Mammary epithelial cell (primary cell): ENCODE measurements around the gene NXN.

Experiments used
- CTCF ChIP-seq, 2 donors: IDR thresholded peaks in 1 of 2; conservative IDR thresholded peaks in 1 of 2; 2 replicates each; pipeline ENCODE4 v1.5.1; 2011 to 2012; ENCODE audit warnings: inconsistent platforms in 2 of 2, low read length in 2 of 2, mild to moderate bottlenecking in 2 of 2, control low read depth in 1 of 2, low read depth in 1 of 2; ENCODE audit not compliant: insufficient read depth in 1 of 2; ENCODE audit errors: extremely low read depth in 1 of 2
- EZH2 ChIP-seq: IDR thresholded peaks from 2 replicates; pipeline ENCODE4 v1.6.1; 2012; ENCODE audit warnings: low read length, inconsistent platforms, borderline replicate concordance

DNA sequence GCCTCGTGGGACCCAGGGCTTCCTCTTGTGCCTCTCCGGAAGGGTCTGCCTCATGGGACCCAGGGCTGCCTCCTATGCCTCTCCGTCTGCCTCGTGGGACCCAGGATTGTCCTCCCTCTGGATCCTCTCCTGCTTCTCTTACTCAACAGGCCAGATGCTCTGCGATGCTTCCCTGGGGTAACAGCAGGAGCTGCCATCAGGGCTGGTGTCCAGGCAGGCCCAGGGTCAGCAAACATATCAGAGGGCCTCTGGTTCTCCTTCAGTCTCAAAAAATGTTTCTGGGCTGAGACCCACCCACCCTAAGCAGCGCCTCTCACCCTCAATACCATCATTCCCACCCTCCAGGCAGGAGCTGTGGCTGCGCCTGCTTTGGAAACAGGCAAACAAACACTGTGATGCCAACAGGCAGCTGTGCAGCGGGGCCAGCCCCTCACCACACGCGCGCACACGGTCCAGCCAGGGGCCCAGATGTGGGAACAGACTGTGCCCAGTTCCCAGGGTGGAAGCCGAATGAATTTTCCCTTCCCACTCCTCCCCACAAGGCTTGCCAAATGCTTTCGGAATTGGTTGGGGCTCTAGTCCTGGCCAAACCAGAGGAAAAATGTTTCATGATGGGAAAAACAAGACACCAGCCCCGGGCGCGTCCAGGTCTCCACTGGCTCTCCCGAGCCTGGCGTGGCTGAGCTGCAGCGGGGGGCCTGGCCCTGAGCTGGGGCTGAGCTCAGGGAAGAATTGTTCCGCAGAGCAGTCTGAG, 28.6 kb upstream of the NXN start:
- TF ChIP-seq CTCF (conservative IDR thresholded peaks at IDR 0.05 in 1 of 2, IDR thresholded peaks at IDR 0.05 in 1 of 2; ENCODE audit: extremely low read depth in 1 of 2, insufficient read depth in 1 of 2, low read depth in 1 of 2, low read length in 2 of 2) (no peak), EZH2 (no peak)
